GM18951 (cell line): ENCODE data around the gene CENPU.
"Not testable (repeated sequence)": the region's sequence is repeated elsewhere in the genome, so short reads cannot be mapped to it uniquely, and the experiment has no call there.

ENCODE experiments used
- POLR2A ChIP-seq: IDR thresholded peaks from 4 replicates; pipeline ENCODE4 v1.6.1; 2011; ENCODE audit warnings: mild to moderate bottlenecking; ENCODE audit not compliant: insufficient read length, insufficient read depth; ENCODE audit errors: extremely low read depth
- in situ Hi-C: fragments of 300-500 bp; cut with MboI; formaldehyde crosslinking; loops from one replicate; pipeline ENCODE4 v1.12.0; 2022; ENCODE audit warnings: low sequenced_read_pairs, mixed read lengths, inconsistent platforms; ENCODE audit not compliant: unreplicated experiment

CENPU gene

GRCh38 chr4:184681916-184682315, 52.0 kb downstream of the CENPU start:
- in situ Hi-C loops, result no loop called here
- TF ChIP-seq POLR2A, result no peak

GRCh38 chr4:184680698-184681097, 53.2 kb downstream of the CENPU start:
- TF ChIP-seq POLR2A, result no peak
- in situ Hi-C loops, result no loop called here

- in situ Hi-C loops, result no loop called here
- no peak for TF ChIP-seq POLR2A
These were observed 57.9 kb downstream of the CENPU start for GRCh38 chr4:184675821-184676492.

GRCh38 chr4:184675018-184675417, 58.9 kb downstream of the CENPU start:
- no peak for TF ChIP-seq POLR2A
- in situ Hi-C loops, result no loop called here

- TF ChIP-seq POLR2A, result no peak
- in situ Hi-C loops, result no loop called here
These were observed 59.9 kb downstream of the CENPU start for GRCh38 chr4:184674011-184674410.

- in situ Hi-C loops, result no loop called here
- TF ChIP-seq POLR2A, result no peak
These were observed 61.2 kb downstream of the CENPU start for GRCh38 chr4:184672741-184673140.

- TF ChIP-seq POLR2A, result no peak
- in situ Hi-C loops, result no loop called here
These were observed 62.8 kb downstream of the CENPU start for GRCh38 chr4:184671101-184671500.

- TF ChIP-seq POLR2A, result no peak
- in situ Hi-C loops, result no loop called here
These were observed 64.6 kb downstream of the CENPU start for GRCh38 chr4:184669251-184669650.

GRCh38 chr4:184668511-184669114, 65.3 kb downstream of the CENPU start:
- in situ Hi-C loops, result no loop called here
- TF ChIP-seq POLR2A, result no peak

- TF ChIP-seq POLR2A, result no peak
- in situ Hi-C loops, result no loop called here
These were observed 65.8 kb downstream of the CENPU start for GRCh38 chr4:184668096-184668495.

- in situ Hi-C loops, result no loop called here
- no peak for TF ChIP-seq POLR2A
These were observed 67.2 kb downstream of the CENPU start for GRCh38 chr4:184666670-184667069.

- no peak for TF ChIP-seq POLR2A
- in situ Hi-C loops, result no loop called here
These were observed 69.3 kb downstream of the CENPU start for GRCh38 chr4:184664445-184665210.

- TF ChIP-seq POLR2A, result no peak
- in situ Hi-C loops, result no loop called here
These were observed 71.7 kb downstream of the CENPU start for GRCh38 chr4:184662236-184662635.

- in situ Hi-C loops, result no loop called here
These were observed 72.9 kb downstream of the CENPU start for GRCh38 chr4:184660978-184661377.

GRCh38 chr4:184657820-184658219, 76.1 kb downstream of the CENPU start:
- in situ Hi-C loops, result not testable (repeated sequence)

More at GRCh38 chr4:184660978-184661377, 72.9 kb downstream of the CENPU start:
- TF ChIP-seq POLR2A, result no peak
